ENCODE measurements around the gene PYGB.

The PYGB gene

DNA sequence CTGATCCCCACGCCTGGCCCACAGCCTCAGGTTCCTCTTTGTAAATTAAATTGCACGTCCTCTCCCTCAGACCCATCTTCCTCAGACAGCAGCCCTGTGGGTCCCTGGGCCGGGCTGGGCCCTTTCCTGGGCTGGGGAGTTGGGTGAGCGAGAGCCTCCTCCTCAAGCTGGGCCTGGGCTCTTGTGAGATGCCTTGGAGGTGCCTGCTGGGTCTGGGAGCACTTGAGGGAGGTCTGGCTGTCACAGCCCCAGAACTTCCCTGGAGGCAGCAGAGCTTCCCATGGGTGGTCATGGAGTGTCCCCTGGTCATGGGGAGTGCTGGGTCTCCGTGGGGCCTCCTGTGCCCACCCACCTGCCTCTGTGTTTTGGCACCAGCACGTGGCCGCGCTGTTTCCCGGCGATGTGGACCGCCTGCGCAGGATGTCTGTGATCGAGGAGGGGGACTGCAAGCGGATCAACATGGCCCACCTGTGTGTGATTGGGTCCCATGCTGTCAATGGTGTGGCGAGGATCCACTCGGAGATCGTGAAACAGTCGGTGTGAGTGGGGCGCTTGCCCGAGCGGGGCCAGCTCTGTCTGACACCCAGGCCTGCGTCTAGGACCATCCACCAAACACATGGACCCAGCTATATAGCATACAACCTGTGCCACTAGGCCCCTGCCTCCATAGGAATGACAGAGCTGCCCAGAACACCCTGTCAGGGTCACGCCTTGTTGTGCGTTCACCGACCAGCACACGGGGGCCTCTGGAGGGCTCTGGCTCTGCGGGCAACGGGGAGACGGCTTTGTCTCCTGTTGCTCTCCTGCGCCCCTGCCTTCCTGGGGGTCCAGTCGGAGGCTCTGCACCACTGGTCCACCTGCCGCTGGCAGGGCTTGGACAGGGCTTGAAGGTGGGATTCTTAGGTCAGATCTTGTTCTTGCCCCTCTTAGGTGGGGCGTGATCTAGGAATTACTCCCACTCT lies 33.0 kb downstream of the PYGB start:
- H2AFZ ChIP-seq (ENCODE audit: low read depth), result no peak overlapping the region
- H3K4me3 ChIP-seq (IDR thresholded peaks at IDR 0.05; ENCODE audit: insufficient read depth, low read depth, low read length), result no peak overlapping the region
- no peaks in the 10 kb centered on the region; the same call in 1 of the 2 replicates for H3K36me3 ChIP-seq (ENCODE audit: insufficient read depth)
- TF ChIP-seq, protein P1, sequence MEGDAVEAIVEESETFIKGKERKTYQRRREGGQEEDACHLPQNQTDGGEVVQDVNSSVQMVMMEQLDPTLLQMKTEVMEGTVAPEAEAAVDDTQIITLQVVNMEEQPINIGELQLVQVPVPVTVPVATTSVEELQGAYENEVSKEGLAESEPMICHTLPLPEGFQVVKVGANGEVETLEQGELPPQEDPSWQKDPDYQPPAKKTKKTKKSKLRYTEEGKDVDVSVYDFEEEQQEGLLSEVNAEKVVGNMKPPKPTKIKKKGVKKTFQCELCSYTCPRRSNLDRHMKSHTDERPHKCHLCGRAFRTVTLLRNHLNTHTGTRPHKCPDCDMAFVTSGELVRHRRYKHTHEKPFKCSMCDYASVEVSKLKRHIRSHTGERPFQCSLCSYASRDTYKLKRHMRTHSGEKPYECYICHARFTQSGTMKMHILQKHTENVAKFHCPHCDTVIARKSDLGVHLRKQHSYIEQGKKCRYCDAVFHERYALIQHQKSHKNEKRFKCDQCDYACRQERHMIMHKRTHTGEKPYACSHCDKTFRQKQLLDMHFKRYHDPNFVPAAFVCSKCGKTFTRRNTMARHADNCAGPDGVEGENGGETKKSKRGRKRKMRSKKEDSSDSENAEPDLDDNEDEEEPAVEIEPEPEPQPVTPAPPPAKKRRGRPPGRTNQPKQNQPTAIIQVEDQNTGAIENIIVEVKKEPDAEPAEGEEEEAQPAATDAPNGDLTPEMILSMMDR (conservative IDR thresholded peaks at IDR 0.05; ENCODE audit: low read depth, low read length), result no peak
- no peaks in the 10 kb centered on the region for H3K27me3 ChIP-seq (ENCODE audit: insufficient read depth, low read depth)
- no peaks in the 10 kb centered on the region for H4K20me1 ChIP-seq (ENCODE audit: insufficient read depth)
- peak overlapping the region; percentile 85; the same call in 1 of the 2 replicates for H3K27ac ChIP-seq
- H3K4me1 ChIP-seq (ENCODE audit: low read depth, poor library complexity, severe bottlenecking), result peaks cover 38% of the 10 kb centered on the region
- H3K9ac ChIP-seq, result no peak overlapping the region
- no peaks in the 10 kb centered on the region for H3K79me2 ChIP-seq (ENCODE audit: insufficient read depth, low read depth)
- H3K4me2 ChIP-seq, result no peak overlapping the region

DNA sequence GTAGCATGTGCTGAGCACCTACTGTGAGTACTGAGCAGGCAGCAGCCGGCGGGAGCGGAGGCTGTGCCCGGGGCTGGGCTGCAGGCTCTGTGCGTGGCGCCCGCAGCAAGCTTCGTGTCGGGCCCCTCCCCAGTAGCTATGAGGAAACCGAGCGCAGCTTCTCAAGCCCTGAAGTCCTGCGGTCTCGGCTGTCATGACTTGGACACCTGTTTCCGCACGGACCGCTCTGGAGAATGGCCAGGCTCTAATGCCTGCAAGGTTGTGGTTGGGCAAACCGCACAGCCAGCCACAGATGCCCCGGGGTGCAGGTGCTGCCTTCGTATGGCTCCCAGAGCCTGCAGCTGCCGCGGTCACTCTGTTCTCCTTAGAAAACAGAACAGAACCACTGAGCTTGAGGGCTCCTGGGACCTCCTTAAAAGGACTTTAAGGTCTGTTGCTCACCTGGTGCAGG lies 33.7 kb downstream of the PYGB start:
- no peaks in the 10 kb centered on the region for H3K27me3 ChIP-seq (ENCODE audit: insufficient read depth, low read depth)
- no peak overlapping the region for H2AFZ ChIP-seq (ENCODE audit: low read depth)
- peak overlapping the region; percentile 85 for H3K27ac ChIP-seq
- no peaks in the 10 kb centered on the region; the same call in 1 of the 2 replicates for H3K36me3 ChIP-seq (ENCODE audit: insufficient read depth)
- H3K9ac ChIP-seq, result no peak overlapping the region
- TF ChIP-seq, protein P1 (conservative IDR thresholded peaks at IDR 0.05; ENCODE audit: low read depth, low read length), result no peak
- peak overlapping the region; percentile 84; the same call in 1 of the 2 replicates for H3K4me2 ChIP-seq
- no peaks in the 10 kb centered on the region for H3K79me2 ChIP-seq (ENCODE audit: insufficient read depth, low read depth)
- no peak overlapping the region for H3K4me3 ChIP-seq (IDR thresholded peaks at IDR 0.05; ENCODE audit: insufficient read depth, low read depth, low read length)
- H4K20me1 ChIP-seq (ENCODE audit: insufficient read depth), result no peaks in the 10 kb centered on the region
- H3K4me1 ChIP-seq (ENCODE audit: low read depth, poor library complexity, severe bottlenecking), result peaks cover 38% of the 10 kb centered on the region

DNA sequence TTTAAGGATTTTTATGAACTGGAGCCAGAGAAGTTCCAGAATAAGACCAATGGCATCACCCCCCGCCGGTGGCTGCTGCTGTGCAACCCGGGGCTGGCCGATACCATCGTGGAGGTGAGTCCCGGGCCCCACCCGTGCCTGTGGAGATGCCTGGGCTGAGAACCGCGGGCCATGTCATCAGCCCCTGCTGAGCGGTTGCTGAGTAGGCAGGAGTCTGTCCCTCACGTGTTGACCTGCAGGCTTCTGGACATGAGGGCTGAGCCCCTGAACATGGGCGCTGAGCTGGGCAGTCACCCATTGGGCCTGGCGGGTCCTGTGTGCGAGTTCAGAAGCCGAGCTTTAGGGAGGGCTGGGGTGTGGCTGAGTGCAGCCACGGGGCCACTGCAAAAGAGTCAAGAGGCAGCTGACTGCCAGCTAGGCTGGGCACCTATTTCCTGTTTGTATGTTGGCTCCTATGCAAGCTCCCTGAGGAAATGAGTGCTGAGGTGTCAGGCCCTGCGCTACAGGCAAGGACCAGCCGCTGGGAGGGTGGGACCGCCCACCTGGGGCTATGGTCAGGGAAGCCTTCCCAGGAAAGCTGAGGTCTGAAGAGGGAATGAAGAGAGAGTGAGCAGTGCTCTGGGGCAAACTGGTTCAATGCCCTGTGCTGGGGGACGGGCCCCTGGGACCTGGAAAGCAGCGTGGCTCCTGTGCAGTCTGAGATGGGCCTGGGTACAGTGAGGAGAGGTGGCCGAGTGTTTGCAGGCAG lies 34.3 kb downstream of the PYGB start:
- H3K27ac ChIP-seq, result peak overlapping the region; percentile 85
- H3K9ac ChIP-seq, result peak overlapping the region; percentile 50; the same call in 1 of the 2 replicates
- no peaks in the 10 kb centered on the region for H3K79me2 ChIP-seq (ENCODE audit: insufficient read depth, low read depth)
- H3K4me3 ChIP-seq (IDR thresholded peaks at IDR 0.05; ENCODE audit: insufficient read depth, low read depth, low read length), result no peak overlapping the region
- H3K4me1 ChIP-seq (ENCODE audit: low read depth, poor library complexity, severe bottlenecking), result peaks cover 40% of the 10 kb centered on the region
- TF ChIP-seq, protein P1 (conservative IDR thresholded peaks at IDR 0.05; ENCODE audit: low read depth, low read length), result no peak
- no peaks in the 10 kb centered on the region for H4K20me1 ChIP-seq (ENCODE audit: insufficient read depth)
- peak overlapping the region; percentile 84 for H3K4me2 ChIP-seq
- no peaks in the 10 kb centered on the region for H3K27me3 ChIP-seq (ENCODE audit: insufficient read depth, low read depth)
- no peaks in the 10 kb centered on the region; the same call in 1 of the 2 replicates for H3K36me3 ChIP-seq (ENCODE audit: insufficient read depth)
- no peak overlapping the region for H2AFZ ChIP-seq (ENCODE audit: low read depth)

DNA sequence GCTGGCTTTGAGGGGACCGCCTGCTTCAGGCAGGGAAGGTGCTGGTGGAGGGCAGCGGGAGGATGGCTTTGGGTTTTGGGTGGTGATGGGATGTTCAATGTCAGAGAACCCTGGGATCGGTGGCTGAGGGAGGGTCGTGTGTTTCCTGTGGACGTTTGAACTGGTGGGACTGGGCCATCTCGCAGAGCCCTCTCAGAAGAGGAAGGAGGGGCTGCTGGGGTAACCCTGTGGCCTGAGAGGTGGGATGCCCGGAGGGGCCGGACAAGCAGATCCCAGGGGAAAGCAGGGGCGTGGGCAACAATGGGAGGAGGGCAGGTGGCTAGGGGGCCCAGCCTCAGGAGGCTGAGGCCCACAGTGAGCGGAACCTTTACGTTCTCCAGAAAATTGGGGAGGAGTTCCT lies 34.9 kb downstream of the PYGB start:
- H3K27me3 ChIP-seq (ENCODE audit: insufficient read depth, low read depth), result no peaks in the 10 kb centered on the region
- TF ChIP-seq, protein P1 (conservative IDR thresholded peaks at IDR 0.05; ENCODE audit: low read depth, low read length), result no peak
- H3K27ac ChIP-seq, result peak overlapping the region; percentile 85
- H3K79me2 ChIP-seq (ENCODE audit: insufficient read depth, low read depth), result no peaks in the 10 kb centered on the region
- peak overlapping the region; percentile 50; the same call in 1 of the 2 replicates for H3K9ac ChIP-seq
- H3K4me2 ChIP-seq, result peak overlapping the region; percentile 84
- H3K36me3 ChIP-seq (ENCODE audit: insufficient read depth), result no peaks in the 10 kb centered on the region; the same call in 1 of the 2 replicates
- H3K4me3 ChIP-seq (IDR thresholded peaks at IDR 0.05; ENCODE audit: insufficient read depth, low read depth, low read length), result no peak overlapping the region
- H4K20me1 ChIP-seq (ENCODE audit: insufficient read depth), result no peaks in the 10 kb centered on the region
- H2AFZ ChIP-seq (ENCODE audit: low read depth), result no peak overlapping the region
- H3K4me1 ChIP-seq (ENCODE audit: low read depth, poor library complexity, severe bottlenecking), result peaks cover 44% of the 10 kb centered on the region

Measured in KMS-11 (cell line).